HG02852 (cell line): ENCODE results near the gene LIMCH1.

Experiments
- ATAC-seq: cut with Tn5 transposase; IDR thresholded peaks from one replicate; pipeline ENCODE4 v1.9.1; 2021; ENCODE audit warnings: mild to moderate bottlenecking, moderate library complexity; ENCODE audit not compliant: unreplicated experiment

The LIMCH1 gene

GRCh38 chr4:41749631-41750039, 211.7 kb downstream of the LIMCH1 start:
- ATAC-seq: no peak
